HCT116 (cell line): ENCODE measurements around the gene ACAP3. TPM values are rescaled to one million over a fixed set of nuclear protein-coding genes. Genes with fewer than 3 reads are reported as not detected.

Source experiments
- ATAC-seq: fragments of 200-7000 bp; cut with Tn5 transposase; 2 replicates; pipeline ENCODE4 v1.9.1; 2020; ENCODE audit warnings: mild to moderate bottlenecking, moderate library complexity
- BruUV-seq: library from RNA; stranded (reverse); fragments of 400-500 nt; replicated peaks from 2 replicates; lab custom pipeline; 2021; lab: Mats Ljungman, UMichigan
- CTCF ChIA-PET: fragments of 300-600 bp; sonication (Branson Sonifier 250); formaldehyde crosslinking; loops from one replicate; lab custom pipeline; 2021; ENCODE audit warnings: antibody characterized with exemption; lab: Charles Lee
- POLR2A ChIA-PET: fragments of 300-600, 350-600 bp; sonication (Branson Sonifier 250); formaldehyde crosslinking; loops from one replicate; lab custom pipeline; 2021; ENCODE audit warnings: antibody characterized with exemption; lab: Charles Lee
- RAD21 ChIA-PET, 2 experiments: fragments of 300-600 bp; sonication (Branson Sonifier 250); formaldehyde crosslinking; loops; one replicate each; lab custom pipeline; 2023; ENCODE audit warnings: low total read pairs in 2 of 2; ENCODE audit not compliant: uncharacterized antibody in 2 of 2, unreplicated experiment in 2 of 2, low non-redundant PET in 1 of 2; lab: Charles Lee
- DNase-seq: peaks from one replicate; pipeline ENCODE4 v3.0.0-alpha.2; 2010; ENCODE audit warnings: low read depth, low spot score
- H2AFZ ChIP-seq: fragments of 200-600 bp; shearing (Covaris generic), sonication (generic); 2 replicates; pipeline ENCODE4 v1.6.1; 2017; ENCODE audit warnings: low read depth, mixed run types, mixed read lengths, antibody characterized with exemption, low read length; ENCODE audit not compliant: poor library complexity, severe bottlenecking
- H3K27ac ChIP-seq: 2 replicates; pipeline ENCODE4 v1.5.1; 2012; ENCODE audit warnings: low read depth, low read length
- H3K27me3 ChIP-seq: fragments of 200-600 bp; sonication (generic); 2 replicates; pipeline ENCODE4 v1.6.1; 2016; ENCODE audit warnings: mixed run types, low read length, mixed read lengths; ENCODE audit not compliant: insufficient read depth
- H3K36me3 ChIP-seq, 2 experiments: fragments of 200-500 bp in 1 of 2; fragments of 200-600 bp in 1 of 2; sonication (Bioruptor generic) in 1 of 2; sonication (generic) in 1 of 2; 2 replicates each; pipeline versions ENCODE4 v1.5.1 to v1.6.1; 2014 to 2016; ENCODE audit warnings: low read length in 2 of 2, inconsistent platforms in 1 of 2, mixed read lengths in 1 of 2, mixed run types in 1 of 2; ENCODE audit not compliant: insufficient read depth in 2 of 2, control insufficient read depth in 1 of 2
- H3K4me1 ChIP-seq, 2 experiments: fragments of 200-600 bp in 1 of 2; sonication (generic) in 1 of 2; 2 replicates each; pipeline versions ENCODE4 v1.5.1 to v1.6.1; 2012 to 2017; ENCODE audit warnings: low read length in 2 of 2, inconsistent platforms in 1 of 2, mild to moderate bottlenecking in 1 of 2, mixed read lengths in 1 of 2, mixed run types in 1 of 2, moderate library complexity in 1 of 2; ENCODE audit not compliant: insufficient read depth in 2 of 2, control insufficient read depth in 1 of 2
- H3K4me2 ChIP-seq: fragments of 200-600 bp; sonication (generic); 2 replicates; pipeline ENCODE4 v1.6.1; 2017; ENCODE audit warnings: mixed run types, low read length, mixed read lengths
- H3K4me3 ChIP-seq, 2 experiments: fragments of 200-600 bp in 1 of 2; sonication (generic) in 1 of 2; replicated peaks in 1 of 2; 2 replicates each; pipeline ENCODE4 v1.5.1; 2011 to 2016; ENCODE audit warnings: low read length in 2 of 2, control low read depth in 1 of 2, low read depth in 1 of 2, mild to moderate bottlenecking in 1 of 2, mixed read lengths in 1 of 2, mixed run types in 1 of 2
- H3K79me2 ChIP-seq: fragments of 200-600 bp; sonication (generic); 2 replicates; pipeline ENCODE4 v1.6.1; 2017; ENCODE audit warnings: mild to moderate bottlenecking, mixed run types, low read length, moderate library complexity, mixed read lengths; ENCODE audit not compliant: insufficient read depth
- H3K9ac ChIP-seq: fragments of 200-600 bp; sonication (generic); 2 replicates; pipeline ENCODE4 v1.6.1; 2016; ENCODE audit warnings: low read length, mixed read lengths
- H3K9me2 ChIP-seq: fragments of 200-600 bp; sonication (generic), shearing (Covaris generic); 2 replicates; pipeline ENCODE4 v1.6.1; 2017; ENCODE audit warnings: mixed run types, mild to moderate bottlenecking, moderate library complexity; ENCODE audit not compliant: insufficient read depth
- H3K9me3 ChIP-seq, 2 experiments: fragments of 200-500 bp in 1 of 2; fragments of 200-600 bp in 1 of 2; sonication (Bioruptor generic) in 1 of 2; sonication (generic) in 1 of 2; 2 replicates each; pipeline ENCODE4 v1.6.1; 2014 to 2017; ENCODE audit warnings: low read length in 2 of 2, mixed read lengths in 2 of 2, inconsistent platforms in 1 of 2, low read depth in 1 of 2, mild to moderate bottlenecking in 1 of 2, mixed run types in 1 of 2, moderate library complexity in 1 of 2; ENCODE audit not compliant: control insufficient read depth in 1 of 2, insufficient read depth in 1 of 2
- H4K20me1 ChIP-seq: fragments of 200-600 bp; sonication (generic), shearing (Covaris generic); 2 replicates; pipeline ENCODE4 v1.6.1; 2017; ENCODE audit warnings: mixed run types, mild to moderate bottlenecking, moderate library complexity; ENCODE audit not compliant: insufficient read depth
- CBX3 ChIP-seq: IDR thresholded peaks from 2 replicates; pipeline ENCODE4 v1.6.1; 2012; ENCODE audit warnings: low read depth
- CEBPB ChIP-seq: IDR thresholded peaks from 2 replicates; pipeline ENCODE4 v1.6.1; 2012; ENCODE audit warnings: low read depth
- EZH2 ChIP-seq: fragments of 200-600 bp; sonication (generic); IDR thresholded peaks from 2 replicates; pipeline ENCODE4 v1.6.1; 2017; ENCODE audit warnings: antibody characterized with exemption, mixed run types
- FOSL1 ChIP-seq: IDR thresholded peaks from 2 replicates; pipeline ENCODE4 v1.6.1; 2012; ENCODE audit warnings: low read depth
- POLR2A ChIP-seq: IDR thresholded peaks from 2 replicates; pipeline ENCODE4 v1.7.0; 2011; ENCODE audit warnings: borderline replicate concordance; ENCODE audit not compliant: insufficient read depth, insufficient read length; ENCODE audit errors: extremely low read depth
- POLR2AphosphoS5 ChIP-seq: IDR thresholded peaks from 2 replicates; pipeline ENCODE4 v1.6.1; 2011; ENCODE audit warnings: mild to moderate bottlenecking, low read depth, low read length, moderate library complexity
- TCF7L2 ChIP-seq: IDR thresholded peaks from 2 replicates; pipeline ENCODE4 v1.7.0; 2011; ENCODE audit warnings: borderline replicate concordance, inconsistent platforms; ENCODE audit not compliant: insufficient read depth, insufficient read length; ENCODE audit errors: extremely low read depth
- ZFX ChIP-seq: fragments of 450-650 bp; IDR thresholded peaks from 2 replicates; pipeline ENCODE4 v1.6.1; 2017
- ZNF274 ChIP-seq: fragments of 200-500 bp; sonication (Bioruptor generic); IDR thresholded peaks from 2 replicates; pipeline ENCODE4 v1.6.1; 2014; ENCODE audit warnings: mild to moderate bottlenecking, low read depth, low read length, inconsistent platforms
- intact Hi-C: fragments of 100-400 bp; cut with micrococcal nuclease; formaldehyde crosslinking; loops from 2 replicates; pipeline ENCODE4 v1.10.0; 2022
- total RNA-seq: library from RNA; stranded (reverse); gene quantifications from one replicate; pipeline ENCODE4 v1.2.1, GENCODE V29; 2021; ENCODE audit not compliant: unreplicated experiment
- TF ChIP-seq, protein P1 (sequence below), 3 experiments: fragments of 200-600 bp in 1 of 3; sonication (generic) in 1 of 3; IDR thresholded peaks in 2 of 3; conservative IDR thresholded peaks in 1 of 3; 2 replicates each; pipeline ENCODE4 v1.5.1; 2012 to 2017; ENCODE audit warnings: low read depth in 2 of 3, low read length in 2 of 3, antibody characterized with exemption in 1 of 3, borderline replicate concordance in 1 of 3, control low read depth in 1 of 3, mild to moderate bottlenecking in 1 of 3, mixed read lengths in 1 of 3, mixed run types in 1 of 3, moderate library complexity in 1 of 3; ENCODE audit not compliant: insufficient read depth in 1 of 3
- TF ChIP-seq, protein P2 (sequence below): IDR thresholded peaks from 2 replicates; pipeline ENCODE4 v1.6.1; 2012

The ACAP3 gene
- total RNA-seq, 1 experiment from 2014 or later = 38.8 TPM

- POLR2A ChIA-PET = no interaction called here
These were observed 39.4 kb downstream of the ACAP3 start for GRCh38 chr1:1268284-1268682.

DNA sequence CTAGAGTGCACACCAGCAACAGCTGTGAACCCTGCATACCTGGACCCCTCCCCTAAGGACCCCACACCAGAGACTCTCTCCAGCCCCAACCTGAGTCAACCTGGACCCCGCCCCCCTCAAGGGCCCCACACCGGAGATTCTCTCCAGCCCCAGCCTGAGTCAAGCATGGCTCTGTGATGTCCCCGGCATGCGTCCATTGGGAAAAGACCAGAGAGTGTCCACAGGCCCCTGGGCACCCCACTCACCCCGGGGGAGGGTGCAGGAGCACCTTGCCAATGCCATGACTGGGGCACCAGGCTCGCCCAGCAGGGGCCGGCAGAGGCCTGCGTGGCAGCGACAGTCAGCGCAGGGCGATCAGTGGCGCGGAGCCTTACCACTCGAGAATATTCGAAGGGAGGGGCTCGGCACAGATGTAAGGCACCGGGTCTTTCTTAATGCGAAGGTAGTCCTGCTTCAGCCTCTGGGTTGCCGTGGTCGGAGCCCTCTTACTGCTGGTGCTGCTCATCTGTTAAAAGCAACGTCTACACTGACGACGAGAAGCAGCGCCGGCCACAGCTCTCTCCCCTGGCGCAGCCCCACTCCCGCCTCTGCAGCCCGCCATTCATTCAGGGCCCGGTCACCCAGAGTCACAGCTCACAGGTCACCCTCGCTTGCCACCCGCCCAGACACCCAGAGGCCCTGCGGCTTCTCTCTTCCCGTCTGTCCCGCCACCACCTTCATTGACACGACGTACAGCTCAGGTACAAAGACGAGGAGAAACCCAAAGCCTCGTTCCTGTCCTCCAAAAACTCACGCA is 40.0 kb downstream of the ACAP3 start:
- no peak overlapping the region for H3K9ac ChIP-seq
- H3K27me3 ChIP-seq = no peaks in the 10 kb centered on the region
- H2AFZ ChIP-seq = no peak overlapping the region
- no peak for ATAC-seq
- TF ChIP-seq FOSL1 = no peak
- TF ChIP-seq POLR2A = no peak
- TF ChIP-seq ZNF274 = no peak
- no peak for TF ChIP-seq EZH2
- no peak for TF ChIP-seq POLR2AphosphoS5
- TF ChIP-seq, protein P1, sequence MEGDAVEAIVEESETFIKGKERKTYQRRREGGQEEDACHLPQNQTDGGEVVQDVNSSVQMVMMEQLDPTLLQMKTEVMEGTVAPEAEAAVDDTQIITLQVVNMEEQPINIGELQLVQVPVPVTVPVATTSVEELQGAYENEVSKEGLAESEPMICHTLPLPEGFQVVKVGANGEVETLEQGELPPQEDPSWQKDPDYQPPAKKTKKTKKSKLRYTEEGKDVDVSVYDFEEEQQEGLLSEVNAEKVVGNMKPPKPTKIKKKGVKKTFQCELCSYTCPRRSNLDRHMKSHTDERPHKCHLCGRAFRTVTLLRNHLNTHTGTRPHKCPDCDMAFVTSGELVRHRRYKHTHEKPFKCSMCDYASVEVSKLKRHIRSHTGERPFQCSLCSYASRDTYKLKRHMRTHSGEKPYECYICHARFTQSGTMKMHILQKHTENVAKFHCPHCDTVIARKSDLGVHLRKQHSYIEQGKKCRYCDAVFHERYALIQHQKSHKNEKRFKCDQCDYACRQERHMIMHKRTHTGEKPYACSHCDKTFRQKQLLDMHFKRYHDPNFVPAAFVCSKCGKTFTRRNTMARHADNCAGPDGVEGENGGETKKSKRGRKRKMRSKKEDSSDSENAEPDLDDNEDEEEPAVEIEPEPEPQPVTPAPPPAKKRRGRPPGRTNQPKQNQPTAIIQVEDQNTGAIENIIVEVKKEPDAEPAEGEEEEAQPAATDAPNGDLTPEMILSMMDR (IDR thresholded peaks at IDR 0.05 in 2 of 3, conservative IDR thresholded peaks at IDR 0.05 in 1 of 3; ENCODE audit: borderline replicate concordance in 1 of 3, insufficient read depth in 1 of 3, low read depth in 2 of 3, low read length in 2 of 3) = no peak
- no peak for TF ChIP-seq TCF7L2
- no peak for DNase-seq
- peaks cover 10 to 22% of the 10 kb centered on the region in 2 experiments; a peak in 3 of 4 replicates for H3K36me3 ChIP-seq
- no TSS peak for BruUV-seq
- CTCF ChIA-PET = no interaction called here
- H4K20me1 ChIP-seq = no peaks in the 10 kb centered on the region
- no peak overlapping the region for H3K27ac ChIP-seq
- POLR2A ChIA-PET = no interaction called here
- no peak overlapping the region for H3K4me2 ChIP-seq
- H3K9me2 ChIP-seq = no peaks in the 10 kb centered on the region
- H3K4me1 ChIP-seq = peaks cover 10 to 27% of the 10 kb centered on the region in 2 experiments; a peak in 3 of 4 replicates
- intact Hi-C loops = no loop called here
- peaks cover 71% of the 10 kb centered on the region for H3K79me2 ChIP-seq
- H3K4me3 ChIP-seq = no peak overlapping the region
- H3K9me3 ChIP-seq = no peaks in the 10 kb centered on the region
- RAD21 ChIA-PET = no interaction called here

More at GRCh38 chr1:1268284-1268682, 39.4 kb downstream of the ACAP3 start:
- DNase-seq (no peak), ATAC-seq (no peak)
- peaks cover 76% of the 10 kb centered on the region for H3K79me2 ChIP-seq
- H3K9ac ChIP-seq = no peak overlapping the region
- CTCF ChIA-PET = no interaction called here
- H3K4me3 ChIP-seq = no peak overlapping the region
- no TSS peak for BruUV-seq
- TF ChIP-seq TCF7L2 = no peak
- no peak for TF ChIP-seq FOSL1
- no peak for TF ChIP-seq ZFX
- TF ChIP-seq CBX3 = no peak
- TF ChIP-seq CEBPB = no peak
- TF ChIP-seq, protein P2, sequence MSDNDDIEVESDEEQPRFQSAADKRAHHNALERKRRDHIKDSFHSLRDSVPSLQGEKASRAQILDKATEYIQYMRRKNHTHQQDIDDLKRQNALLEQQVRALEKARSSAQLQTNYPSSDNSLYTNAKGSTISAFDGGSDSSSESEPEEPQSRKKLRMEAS = no peak
- TF ChIP-seq EZH2 = no peak
- no peak overlapping the region for H2AFZ ChIP-seq
- intact Hi-C loops = no loop called here
- H3K9me3 ChIP-seq = no peaks in the 10 kb centered on the region
- no peaks in the 10 kb centered on the region for H3K9me2 ChIP-seq
- peaks cover 10 to 27% of the 10 kb centered on the region in 2 experiments; a peak in 3 of 4 replicates for H3K4me1 ChIP-seq
- no peak overlapping the region for H3K4me2 ChIP-seq
- H4K20me1 ChIP-seq = no peaks in the 10 kb centered on the region
- H3K27ac ChIP-seq = no peak overlapping the region
- RAD21 ChIA-PET = no interaction called here
- H3K27me3 ChIP-seq = no peaks in the 10 kb centered on the region
- peaks cover 5 to 18% of the 10 kb centered on the region in 2 experiments; a peak in 3 of 4 replicates for H3K36me3 ChIP-seq
